ENCODE measurements around the gene HUS1. TPM values are rescaled to one million over a fixed set of nuclear protein-coding genes. Genes with fewer than 3 reads are reported as not detected.
A peak's percentile ranks its signal among the peaks of the same experiment; 100 is the strongest.
"Not testable (repeated sequence)": the region's sequence is repeated elsewhere in the genome, so short reads cannot be mapped to it uniquely, and the experiment has no call there.

Gene HUS1
- total RNA-seq, 1 donor from 2014 or later: 34.4 TPM

GRCh38 chr7:48006866-48007265 lies 27.5 kb upstream of the HUS1 start:
- no peak overlapping the region for H3K4me2 ChIP-seq (ENCODE audit: low read length)
- H3K27me3 ChIP-seq (ENCODE audit: insufficient read depth, low read length): no peaks in the 10 kb centered on the region
- no peaks in the 10 kb centered on the region for H3K36me3 ChIP-seq (ENCODE audit: insufficient read depth, low read length)
- Mint-ChIP-seq H3K4me3 (ENCODE audit: unreplicated experiment) (no peak overlapping the region), H3K9me3 (ENCODE audit: unreplicated experiment) (peaks cover 2% of the 10 kb centered on the region), H3K27me3 (ENCODE audit: low read depth, unreplicated experiment) (peaks cover 13% of the 10 kb centered on the region), H3K36me3 (ENCODE audit: low read depth, unreplicated experiment) (no peaks in the 10 kb centered on the region), H3K4me1 (ENCODE audit: low read depth, unreplicated experiment) (no peaks in the 10 kb centered on the region), H3K27ac (ENCODE audit: unreplicated experiment) (no peak overlapping the region)
- FAIRE-seq (no peak), DNase-seq (ENCODE audit: low read depth) (no peak)
- no peaks in the 10 kb centered on the region for H3K79me2 ChIP-seq (ENCODE audit: insufficient read depth, low read length)
- H4K20me1 ChIP-seq (ENCODE audit: insufficient read depth, low read length): no peaks in the 10 kb centered on the region
- no peak overlapping the region for H3K27ac ChIP-seq (ENCODE audit: low read depth, low read length)
- H2AFZ ChIP-seq (ENCODE audit: low read depth, low read length): no peak overlapping the region
- TF ChIP-seq CTCF (IDR thresholded peaks at IDR 0.05; ENCODE audit: insufficient read depth, low read depth, low read length) (no peak), EZH2 (IDR thresholded peaks at IDR 0.05; ENCODE audit: insufficient read depth, low read length) (no peak)
- H3K9ac ChIP-seq (ENCODE audit: low read length): no peak overlapping the region
- H3K4me3 ChIP-seq (ENCODE audit: insufficient read depth, low read depth, low read length): no peak overlapping the region
- H3K4me1 ChIP-seq (ENCODE audit: insufficient read depth, low read length): no peaks in the 10 kb centered on the region
- no peaks in the 10 kb centered on the region for H3K9me3 ChIP-seq (ENCODE audit: insufficient read depth, low read depth, low read length)

- Histone ChIP-seq H3K9me3 (ENCODE audit: insufficient read depth, low read depth, low read length) (no peaks in the 10 kb centered on the region), H3K4me2 (ENCODE audit: low read length) (no peak overlapping the region), H2AFZ (ENCODE audit: low read depth, low read length) (no peak overlapping the region), H4K20me1 (ENCODE audit: insufficient read depth, low read length) (no peaks in the 10 kb centered on the region), H3K4me3 (ENCODE audit: insufficient read depth, low read depth, low read length) (no peak overlapping the region), H3K9ac (ENCODE audit: low read length) (no peak overlapping the region), H3K27me3 (ENCODE audit: insufficient read depth, low read length) (no peaks in the 10 kb centered on the region), H3K79me2 (ENCODE audit: insufficient read depth, low read length) (no peaks in the 10 kb centered on the region), H3K27ac (ENCODE audit: low read depth, low read length) (no peak overlapping the region), H3K36me3 (ENCODE audit: insufficient read depth, low read length) (no peaks in the 10 kb centered on the region), H3K4me1 (ENCODE audit: insufficient read depth, low read length) (peaks cover 3% of the 10 kb centered on the region)
- no peaks in the 10 kb centered on the region for H3K9me3 Mint-ChIP-seq (ENCODE audit: unreplicated experiment)
- H3K4me1 Mint-ChIP-seq (ENCODE audit: low read depth, unreplicated experiment): peaks cover 6% of the 10 kb centered on the region
- no peak overlapping the region for H3K27ac Mint-ChIP-seq (ENCODE audit: unreplicated experiment)
- H3K36me3 Mint-ChIP-seq (ENCODE audit: low read depth, unreplicated experiment): no peaks in the 10 kb centered on the region
- no peak overlapping the region for H3K4me3 Mint-ChIP-seq (ENCODE audit: unreplicated experiment)
- FAIRE-seq (no peak), DNase-seq (ENCODE audit: low read depth) (no peak)
- H3K27me3 Mint-ChIP-seq (ENCODE audit: low read depth, unreplicated experiment): peaks cover 9% of the 10 kb centered on the region
- TF ChIP-seq CTCF (IDR thresholded peaks at IDR 0.05; ENCODE audit: insufficient read depth, low read depth, low read length) (no peak), EZH2 (IDR thresholded peaks at IDR 0.05; ENCODE audit: insufficient read depth, low read length) (no peak)
Observed at GRCh38 chr7:48004638-48005037, 25.2 kb upstream of the HUS1 start.

GRCh38 chr7:48004032-48004431 lies 24.6 kb upstream of the HUS1 start:
- no peak for DNase-seq (ENCODE audit: low read depth)
- no peak overlapping the region for H3K27ac ChIP-seq (ENCODE audit: low read depth, low read length)

DNA sequence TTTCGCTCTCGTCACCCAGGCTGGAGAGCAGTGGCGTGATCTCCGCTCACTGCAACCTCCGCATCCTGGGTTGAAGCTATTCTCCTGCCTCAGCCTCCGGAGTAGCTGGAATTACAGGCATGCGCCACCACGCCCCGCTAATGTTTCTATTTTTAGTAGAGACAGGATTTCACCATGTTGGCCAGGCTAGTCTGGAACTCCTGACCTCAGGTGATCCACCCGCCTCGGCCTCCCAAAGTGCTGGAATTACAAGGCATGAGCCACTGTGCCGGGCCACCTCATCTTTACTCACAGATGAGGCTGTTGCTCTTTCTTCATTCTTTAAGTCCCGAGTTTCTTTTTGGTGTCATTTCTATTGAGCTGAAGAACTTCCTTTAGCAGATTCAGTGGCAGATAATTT lies 20.7 kb upstream of the HUS1 start:
- H3K9me3 Mint-ChIP-seq (ENCODE audit: unreplicated experiment); H3K27me3 ChIP-seq (ENCODE audit: insufficient read depth, low read length); H3K4me1 Mint-ChIP-seq (ENCODE audit: low read depth, unreplicated experiment); H3K79me2 ChIP-seq (ENCODE audit: insufficient read depth, low read length); H3K9me3 ChIP-seq (ENCODE audit: insufficient read depth, low read depth, low read length); H3K4me1 ChIP-seq (ENCODE audit: insufficient read depth, low read length); H3K36me3 Mint-ChIP-seq (ENCODE audit: low read depth, unreplicated experiment); H4K20me1 ChIP-seq (ENCODE audit: insufficient read depth, low read length); H3K27me3 Mint-ChIP-seq (ENCODE audit: low read depth, unreplicated experiment); H3K36me3 ChIP-seq (ENCODE audit: insufficient read depth, low read length); H3K4me3 Mint-ChIP-seq (ENCODE audit: unreplicated experiment); FAIRE-seq; H3K4me3 ChIP-seq (ENCODE audit: insufficient read depth, low read depth, low read length): not testable (repeated sequence)
- H3K9ac ChIP-seq (ENCODE audit: low read length): peak overlapping the region; percentile 38
- peak overlapping the region; percentile 61 for H2AFZ ChIP-seq (ENCODE audit: low read depth, low read length)
- peak; percentile 48 for DNase-seq (ENCODE audit: low read depth)
- H3K27ac Mint-ChIP-seq (ENCODE audit: unreplicated experiment): peak overlapping the region; percentile 48
- peak overlapping the region; percentile 61 for H3K27ac ChIP-seq (ENCODE audit: low read depth, low read length)
- H3K4me2 ChIP-seq (ENCODE audit: low read length): peak overlapping the region; percentile 68

More at GRCh38 chr7:48004032-48004431, 24.6 kb upstream of the HUS1 start:
- no peak overlapping the region for H3K4me3 Mint-ChIP-seq (ENCODE audit: unreplicated experiment)
- Histone ChIP-seq H3K4me3 (ENCODE audit: insufficient read depth, low read depth, low read length) (no peak overlapping the region), H3K9ac (ENCODE audit: low read length) (no peak overlapping the region), H3K27me3 (ENCODE audit: insufficient read depth, low read length) (no peaks in the 10 kb centered on the region), H3K9me3 (ENCODE audit: insufficient read depth, low read depth, low read length) (no peaks in the 10 kb centered on the region), H2AFZ (ENCODE audit: low read depth, low read length) (no peak overlapping the region), H3K4me2 (ENCODE audit: low read length) (no peak overlapping the region), H3K4me1 (ENCODE audit: insufficient read depth, low read length) (peaks cover 3% of the 10 kb centered on the region), H3K36me3 (ENCODE audit: insufficient read depth, low read length) (no peaks in the 10 kb centered on the region), H4K20me1 (ENCODE audit: insufficient read depth, low read length) (no peaks in the 10 kb centered on the region), H3K79me2 (ENCODE audit: insufficient read depth, low read length) (no peaks in the 10 kb centered on the region)
- no peaks in the 10 kb centered on the region for H3K36me3 Mint-ChIP-seq (ENCODE audit: low read depth, unreplicated experiment)
- TF ChIP-seq CTCF (IDR thresholded peaks at IDR 0.05; ENCODE audit: insufficient read depth, low read depth, low read length): no peak
- peaks cover 7% of the 10 kb centered on the region for H3K27me3 Mint-ChIP-seq (ENCODE audit: low read depth, unreplicated experiment)
- peaks cover 6% of the 10 kb centered on the region for H3K4me1 Mint-ChIP-seq (ENCODE audit: low read depth, unreplicated experiment)
- H3K27ac Mint-ChIP-seq (ENCODE audit: unreplicated experiment): no peak overlapping the region
- FAIRE-seq: peak; percentile 65
- H3K9me3 Mint-ChIP-seq (ENCODE audit: unreplicated experiment): no peaks in the 10 kb centered on the region

Measured in astrocyte (in vitro differentiated cells and primary cell).